ENCODE results near the gene MYO5B.

Gene MYO5B

GRCh38 chr18:49913221-49913620, 281.7 kb downstream of the MYO5B start:
- TF ChIP-seq GATA1 (IDR thresholded peaks at IDR 0.05; ENCODE audit: low read depth, low read length) (no peak), POLR2A (IDR thresholded peaks at IDR 0.05; ENCODE audit: low read length) (no peak)
- no peak for DNase-seq

- TF ChIP-seq GATA1 (IDR thresholded peaks at IDR 0.05; ENCODE audit: low read depth, low read length) (no peak), POLR2A (IDR thresholded peaks at IDR 0.05; ENCODE audit: low read length) (no peak)
- DNase-seq: no peak
These were observed 283.5 kb downstream of the MYO5B start for GRCh38 chr18:49911427-49911826.

- DNase-seq: no peak
- TF ChIP-seq POLR2A (IDR thresholded peaks at IDR 0.05; ENCODE audit: low read length): no peak
- TF ChIP-seq GATA1 (IDR thresholded peaks at IDR 0.05; ENCODE audit: low read depth, low read length): no peak
These were observed 284.0 kb downstream of the MYO5B start for GRCh38 chr18:49910986-49911385.

- TF ChIP-seq GATA1 (IDR thresholded peaks at IDR 0.05; ENCODE audit: low read depth, low read length) (no peak), POLR2A (IDR thresholded peaks at IDR 0.05; ENCODE audit: low read length) (no peak)
These were observed 284.9 kb downstream of the MYO5B start for GRCh38 chr18:49910019-49910418.

GRCh38 chr18:49907346-49907929, 287.5 kb downstream of the MYO5B start:
- DNase-seq: peak; percentile 12 to 48
- TF ChIP-seq GATA1 (IDR thresholded peaks at IDR 0.05; ENCODE audit: low read depth, low read length) (no peak), POLR2A (IDR thresholded peaks at IDR 0.05; ENCODE audit: low read length) (no peak)

More at GRCh38 chr18:49910019-49910418, 284.9 kb downstream of the MYO5B start:
- DNase-seq: no peak

GRCh38 chr18:49905771-49906170, 289.2 kb downstream of the MYO5B start:
- TF ChIP-seq POLR2A (IDR thresholded peaks at IDR 0.05; ENCODE audit: low read length) (no peak), GATA1 (IDR thresholded peaks at IDR 0.05; ENCODE audit: low read depth, low read length) (no peak)
- DNase-seq: no peak

GRCh38 chr18:49904871-49905555, 289.9 kb downstream of the MYO5B start:
- TF ChIP-seq GATA1 (IDR thresholded peaks at IDR 0.05; ENCODE audit: low read depth, low read length) (no peak), POLR2A (IDR thresholded peaks at IDR 0.05; ENCODE audit: low read length) (no peak)
- no peak for DNase-seq

- no peak for DNase-seq
These were observed 293.0 kb downstream of the MYO5B start for GRCh38 chr18:49901862-49902340.

GRCh38 chr18:49899657-49900330, 295.2 kb downstream of the MYO5B start:
- DNase-seq: no peak
- TF ChIP-seq POLR2A (IDR thresholded peaks at IDR 0.05; ENCODE audit: low read length) (no peak), GATA1 (IDR thresholded peaks at IDR 0.05; ENCODE audit: low read depth, low read length) (no peak)

More at GRCh38 chr18:49901862-49902340, 293.0 kb downstream of the MYO5B start:
- TF ChIP-seq POLR2A (IDR thresholded peaks at IDR 0.05; ENCODE audit: low read length) (no peak), GATA1 (IDR thresholded peaks at IDR 0.05; ENCODE audit: low read depth, low read length) (no peak)

- TF ChIP-seq GATA1 (IDR thresholded peaks at IDR 0.05; ENCODE audit: low read depth, low read length) (no peak), POLR2A (IDR thresholded peaks at IDR 0.05; ENCODE audit: low read length) (no peak)
- peak; percentile 68 to 75 for DNase-seq
These were observed 296.5 kb downstream of the MYO5B start for GRCh38 chr18:49898421-49898820.

GRCh38 chr18:49894517-49895226, 300.3 kb downstream of the MYO5B start:
- TF ChIP-seq GATA1 (IDR thresholded peaks at IDR 0.05; ENCODE audit: low read depth, low read length) (no peak), POLR2A (IDR thresholded peaks at IDR 0.05; ENCODE audit: low read length) (no peak)
- no peak for DNase-seq

GRCh38 chr18:49893036-49893435, 301.9 kb downstream of the MYO5B start:
- DNase-seq: no peak
- TF ChIP-seq GATA1 (IDR thresholded peaks at IDR 0.05; ENCODE audit: low read depth, low read length): no peak
- no peak for TF ChIP-seq POLR2A (IDR thresholded peaks at IDR 0.05; ENCODE audit: low read length)

- TF ChIP-seq GATA1 (IDR thresholded peaks at IDR 0.05; ENCODE audit: low read depth, low read length): no peak
- TF ChIP-seq POLR2A (IDR thresholded peaks at IDR 0.05; ENCODE audit: low read length): no peak
- DNase-seq: no peak
These were observed 302.6 kb downstream of the MYO5B start for GRCh38 chr18:49892148-49892924.

Measured in erythroblast (primary cell).